ENCODE results near the gene WDR3. TPM values are rescaled to one million over a fixed set of nuclear protein-coding genes. Genes with fewer than 3 reads are reported as not detected.

WDR3 gene
- total RNA-seq, 1 experiment from 2014 or later = 70.5 TPM

DNA sequence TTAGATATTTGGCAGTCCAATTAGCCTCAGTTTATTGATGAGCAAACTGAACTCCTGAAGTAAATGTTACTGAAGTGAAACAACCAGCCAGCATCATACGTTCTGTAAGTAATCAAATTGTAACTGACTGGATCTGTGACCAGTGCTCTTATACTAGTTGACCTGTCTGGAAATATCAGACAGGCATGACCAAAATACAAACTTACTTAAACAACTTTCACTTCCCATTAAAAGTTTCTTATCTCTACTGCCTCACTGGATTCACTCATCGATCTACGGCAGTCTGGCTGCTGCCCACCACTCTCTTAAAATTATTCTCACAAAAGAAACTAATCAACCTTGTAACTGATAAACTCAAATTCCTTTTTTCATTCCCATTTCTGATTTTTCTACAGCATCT lies 56.4 kb downstream of the WDR3 start:
- no peak overlapping the region for H3K4me3 ChIP-seq (replicated peaks in 1 of 2; ENCODE audit: low read depth in 1 of 2, low read length in 2 of 2)
- H3K79me2 ChIP-seq (ENCODE audit: insufficient read depth, low read length) = no peaks in the 10 kb centered on the region
- ChIA-PET POLR2A (no interaction called here), RAD21 (ENCODE audit: low non-redundant PET in 1 of 2, low total read pairs in 2 of 2, uncharacterized antibody in 2 of 2, unreplicated experiment in 2 of 2) (no interaction called here), CTCF (no interaction called here)
- H3K27ac ChIP-seq (ENCODE audit: low read depth, low read length) = no peak overlapping the region
- intact Hi-C loops (cut with micrococcal nuclease) = no loop called here
- H4K20me1 ChIP-seq (ENCODE audit: insufficient read depth) = no peaks in the 10 kb centered on the region
- no peaks in the 10 kb centered on the region for H3K36me3 ChIP-seq (ENCODE audit: control insufficient read depth in 1 of 2, insufficient read depth in 2 of 2, low read length in 2 of 2)
- H3K9ac ChIP-seq (ENCODE audit: low read length) = no peak overlapping the region
- ATAC-seq (no peak), DNase-seq (ENCODE audit: low read depth, low spot score) (no peak)
- no peak overlapping the region for H3K4me2 ChIP-seq (ENCODE audit: low read length)
- no peaks in the 10 kb centered on the region for H3K9me3 ChIP-seq (ENCODE audit: control insufficient read depth in 1 of 2, insufficient read depth in 1 of 2, low read depth in 1 of 2, low read length in 2 of 2)
- H3K9me2 ChIP-seq (ENCODE audit: insufficient read depth) = no peaks in the 10 kb centered on the region
- H3K4me1 ChIP-seq (ENCODE audit: control insufficient read depth in 1 of 2, insufficient read depth in 2 of 2, low read length in 2 of 2) = no peaks in the 10 kb centered on the region
- BruUV-seq (replicated peaks) = no TSS peak
- TF ChIP-seq SIN3A (IDR thresholded peaks at IDR 0.05; ENCODE audit: low read depth) = no peak
- TF ChIP-seq, protein P1, sequence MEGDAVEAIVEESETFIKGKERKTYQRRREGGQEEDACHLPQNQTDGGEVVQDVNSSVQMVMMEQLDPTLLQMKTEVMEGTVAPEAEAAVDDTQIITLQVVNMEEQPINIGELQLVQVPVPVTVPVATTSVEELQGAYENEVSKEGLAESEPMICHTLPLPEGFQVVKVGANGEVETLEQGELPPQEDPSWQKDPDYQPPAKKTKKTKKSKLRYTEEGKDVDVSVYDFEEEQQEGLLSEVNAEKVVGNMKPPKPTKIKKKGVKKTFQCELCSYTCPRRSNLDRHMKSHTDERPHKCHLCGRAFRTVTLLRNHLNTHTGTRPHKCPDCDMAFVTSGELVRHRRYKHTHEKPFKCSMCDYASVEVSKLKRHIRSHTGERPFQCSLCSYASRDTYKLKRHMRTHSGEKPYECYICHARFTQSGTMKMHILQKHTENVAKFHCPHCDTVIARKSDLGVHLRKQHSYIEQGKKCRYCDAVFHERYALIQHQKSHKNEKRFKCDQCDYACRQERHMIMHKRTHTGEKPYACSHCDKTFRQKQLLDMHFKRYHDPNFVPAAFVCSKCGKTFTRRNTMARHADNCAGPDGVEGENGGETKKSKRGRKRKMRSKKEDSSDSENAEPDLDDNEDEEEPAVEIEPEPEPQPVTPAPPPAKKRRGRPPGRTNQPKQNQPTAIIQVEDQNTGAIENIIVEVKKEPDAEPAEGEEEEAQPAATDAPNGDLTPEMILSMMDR (IDR thresholded peaks at IDR 0.05 in 2 of 3, conservative IDR thresholded peaks at IDR 0.05 in 1 of 3; ENCODE audit: borderline replicate concordance in 1 of 3, insufficient read depth in 1 of 3, low read depth in 2 of 3, low read length in 2 of 3) = no peak
- no peak overlapping the region for H2AFZ ChIP-seq (ENCODE audit: low read depth, low read length, poor library complexity, severe bottlenecking)
- peaks cover 37% of the 10 kb centered on the region for H3K27me3 ChIP-seq (ENCODE audit: insufficient read depth, low read length)

DNA sequence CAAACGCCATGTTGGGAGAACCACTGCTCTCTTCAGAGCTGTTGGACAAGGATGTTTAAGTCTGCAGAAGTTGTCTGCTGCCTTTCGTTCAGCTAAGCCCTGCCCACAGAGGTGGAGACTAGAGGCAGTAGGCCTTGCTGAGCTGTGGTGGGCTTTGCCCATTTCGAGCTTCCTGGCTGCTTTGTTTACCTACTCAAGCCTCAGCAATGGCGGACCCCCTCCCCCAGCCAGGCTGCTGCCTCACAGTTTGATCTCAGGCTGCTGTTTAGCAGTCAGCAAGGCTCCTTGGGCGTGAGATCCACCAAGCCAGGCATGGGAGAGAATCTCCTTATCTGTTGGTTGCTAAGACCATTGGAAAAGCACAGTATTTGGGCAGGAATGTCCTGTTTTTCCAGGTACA lies 74.8 kb downstream of the WDR3 start:
- Histone ChIP-seq H3K79me2 (ENCODE audit: insufficient read depth, low read length) (no peaks in the 10 kb centered on the region), H3K4me1 (ENCODE audit: control insufficient read depth in 1 of 2, insufficient read depth in 2 of 2, low read length in 2 of 2) (no peaks in the 10 kb centered on the region), H3K4me2 (ENCODE audit: low read length) (no peak overlapping the region), H4K20me1 (ENCODE audit: insufficient read depth) (no peaks in the 10 kb centered on the region), H3K36me3 (ENCODE audit: control insufficient read depth in 1 of 2, insufficient read depth in 2 of 2, low read length in 2 of 2) (no peaks in the 10 kb centered on the region), H3K9me3 (ENCODE audit: control insufficient read depth in 1 of 2, insufficient read depth in 1 of 2, low read depth in 1 of 2, low read length in 2 of 2) (no peaks in the 10 kb centered on the region), H3K4me3 (replicated peaks in 1 of 2; ENCODE audit: low read depth in 1 of 2, low read length in 2 of 2) (no peak overlapping the region), H3K27ac (ENCODE audit: low read depth, low read length) (no peak overlapping the region), H3K9ac (ENCODE audit: low read length) (no peak overlapping the region), H2AFZ (ENCODE audit: low read depth, low read length, poor library complexity, severe bottlenecking) (no peak overlapping the region), H3K27me3 (ENCODE audit: insufficient read depth, low read length) (no peaks in the 10 kb centered on the region), H3K9me2 (ENCODE audit: insufficient read depth) (no peaks in the 10 kb centered on the region)
- CTCF ChIA-PET = no interaction called here
- BruUV-seq (replicated peaks) = no TSS peak
- intact Hi-C loops (cut with micrococcal nuclease) = no loop called here
- ATAC-seq (no peak), DNase-seq (ENCODE audit: low read depth, low spot score) (no peak)
- RAD21 ChIA-PET (ENCODE audit: low non-redundant PET in 1 of 2, low total read pairs in 2 of 2, uncharacterized antibody in 2 of 2, unreplicated experiment in 2 of 2) = no interaction called here
- POLR2A ChIA-PET = no interaction called here
- TF ChIP-seq TCF7L2 (IDR thresholded peaks at IDR 0.05; ENCODE audit: borderline replicate concordance, extremely low read depth, insufficient read depth, insufficient read length) (no peak), FOSL1 (IDR thresholded peaks at IDR 0.05; ENCODE audit: low read depth) (no peak), ELF1 (IDR thresholded peaks at IDR 0.05; ENCODE audit: borderline replicate concordance, low read depth) (no peak), JUND (IDR thresholded peaks at IDR 0.05) (no peak), EZH2 (IDR thresholded peaks at IDR 0.05) (no peak), POLR2AphosphoS5 (IDR thresholded peaks at IDR 0.05; ENCODE audit: low read depth, low read length) (no peak), RAD21 (IDR thresholded peaks at IDR 0.05; ENCODE audit: low read depth) (no peak), CBX3 (IDR thresholded peaks at IDR 0.05; ENCODE audit: low read depth) (no peak), SIN3A (IDR thresholded peaks at IDR 0.05; ENCODE audit: low read depth) (no peak), SP1 (IDR thresholded peaks at IDR 0.05; ENCODE audit: low read depth) (no peak), EZH2phosphoT487 (IDR thresholded peaks at IDR 0.05; ENCODE audit: borderline replicate concordance) (no peak), ZFX (IDR thresholded peaks at IDR 0.05) (no peak)
- TF ChIP-seq, protein P1 (IDR thresholded peaks at IDR 0.05 in 2 of 3, conservative IDR thresholded peaks at IDR 0.05 in 1 of 3; ENCODE audit: borderline replicate concordance in 1 of 3, insufficient read depth in 1 of 3, low read depth in 2 of 3, low read length in 2 of 3) = no peak
- TF ChIP-seq, protein P2, sequence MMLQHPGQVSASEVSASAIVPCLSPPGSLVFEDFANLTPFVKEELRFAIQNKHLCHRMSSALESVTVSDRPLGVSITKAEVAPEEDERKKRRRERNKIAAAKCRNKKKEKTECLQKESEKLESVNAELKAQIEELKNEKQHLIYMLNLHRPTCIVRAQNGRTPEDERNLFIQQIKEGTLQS (IDR thresholded peaks at IDR 0.05) = no peak
